Activated T-cell treated with anti-CD3 and anti-CD28 coated beads, Interleukin-2, amount 50 U/mL, for 72 hours (primary cell): ENCODE data around the gene PLEKHA7. TPM values are rescaled to one million over a fixed set of nuclear protein-coding genes. Genes with fewer than 3 reads are reported as not detected.

ENCODE experiments used
- ATAC-seq, 2 donors: fragments of 150-1000 bp; cut with Tn5 transposase; replicated peaks in 1 of 2; 2 replicates each; pipeline ENCODE4 v1.10.0; 2021; ENCODE audit warnings: moderate library complexity in 2 of 2, mild to moderate bottlenecking in 1 of 2
- DNase-seq, 2 donors: peaks; one replicate each; pipeline ENCODE4 v3.0.0; 2021 to 2022; ENCODE audit warnings: mixed read lengths in 1 of 2
- H3K27ac Mint-ChIP-seq: one replicate; pipeline ENCODE4 v1.8.0; 2022; ENCODE audit warnings: mild to moderate bottlenecking, moderate library complexity, mixed read lengths
- H3K27me3 Mint-ChIP-seq: one replicate; pipeline ENCODE4 v1.8.0; 2022; ENCODE audit warnings: low read depth, mixed read lengths
- H3K36me3 Mint-ChIP-seq, 2 donors: one replicate each; pipeline ENCODE4 v1.8.0; 2022; ENCODE audit warnings: mixed read lengths in 2 of 2, mild to moderate bottlenecking in 1 of 2; ENCODE audit not compliant: insufficient read depth in 2 of 2
- H3K4me1 Mint-ChIP-seq: one replicate; pipeline ENCODE4 v1.8.0; 2022; ENCODE audit warnings: low read depth, mixed read lengths
- H3K4me3 Mint-ChIP-seq, 2 donors: one replicate each; pipeline ENCODE4 v1.8.0; 2022; ENCODE audit warnings: mild to moderate bottlenecking in 2 of 2, mixed read lengths in 2 of 2, moderate library complexity in 2 of 2
- H3K9me3 Mint-ChIP-seq, 2 donors: one replicate each; pipeline ENCODE4 v1.8.0; 2022; ENCODE audit warnings: mixed read lengths in 2 of 2
- total RNA-seq, 2 donors: library from RNA; stranded (reverse); gene quantifications; one replicate each; pipeline ENCODE4 v1.2.3, GENCODE V29; 2022

The PLEKHA7 gene
- total RNA-seq, 2 donors from 2014 or later: 6.5 to 11.0 TPM

- no peaks in the 10 kb centered on the region for H3K9me3 Mint-ChIP-seq
- DNase-seq (no peak), ATAC-seq (no peak)
- H3K4me1 Mint-ChIP-seq: peaks cover 6% of the 10 kb centered on the region
- no peak overlapping the region for H3K4me3 Mint-ChIP-seq
- no peak overlapping the region for H3K27ac Mint-ChIP-seq
- no peaks in the 10 kb centered on the region for H3K36me3 Mint-ChIP-seq
- peaks cover 26% of the 10 kb centered on the region for H3K27me3 Mint-ChIP-seq
These were observed 77.6 kb downstream of the PLEKHA7 start for GRCh38 chr11:16936643-16937042.

GRCh38 chr11:16935518-16936302, 78.5 kb downstream of the PLEKHA7 start:
- peaks cover 26% of the 10 kb centered on the region for H3K27me3 Mint-ChIP-seq
- no peaks in the 10 kb centered on the region for H3K36me3 Mint-ChIP-seq
- H3K4me3 Mint-ChIP-seq: no peak overlapping the region
- H3K4me1 Mint-ChIP-seq: peaks cover 6% of the 10 kb centered on the region
- DNase-seq (peak; percentile 8 to 20), ATAC-seq (no peak)
- no peaks in the 10 kb centered on the region for H3K9me3 Mint-ChIP-seq
- H3K27ac Mint-ChIP-seq: no peak overlapping the region

- no peak for ATAC-seq
- no peak overlapping the region for H3K27ac Mint-ChIP-seq
- H3K9me3 Mint-ChIP-seq: no peaks in the 10 kb centered on the region
- H3K27me3 Mint-ChIP-seq: peaks cover 38% of the 10 kb centered on the region
- no peaks in the 10 kb centered on the region for H3K36me3 Mint-ChIP-seq
- DNase-seq: no peak
- no peak overlapping the region for H3K4me3 Mint-ChIP-seq
- H3K4me1 Mint-ChIP-seq: peaks cover 6% of the 10 kb centered on the region
These were observed 80.2 kb downstream of the PLEKHA7 start for GRCh38 chr11:16933756-16934603.

- ATAC-seq (no peak), DNase-seq (no peak)
- no peak overlapping the region for H3K4me3 Mint-ChIP-seq
- H3K27ac Mint-ChIP-seq: no peak overlapping the region
- H3K27me3 Mint-ChIP-seq: peaks cover 40% of the 10 kb centered on the region
- no peaks in the 10 kb centered on the region for H3K36me3 Mint-ChIP-seq
- H3K9me3 Mint-ChIP-seq: no peaks in the 10 kb centered on the region
- H3K4me1 Mint-ChIP-seq: peaks cover 6% of the 10 kb centered on the region
These were observed 80.9 kb downstream of the PLEKHA7 start for GRCh38 chr11:16933291-16933690.

- H3K27me3 Mint-ChIP-seq: peaks cover 54% of the 10 kb centered on the region
- no peak overlapping the region for H3K4me3 Mint-ChIP-seq
- no peak overlapping the region for H3K27ac Mint-ChIP-seq
- H3K36me3 Mint-ChIP-seq: peaks cover 0 to 3% of the 10 kb centered on the region in 2 donors
- ATAC-seq: no peak
- H3K9me3 Mint-ChIP-seq: no peaks in the 10 kb centered on the region
- H3K4me1 Mint-ChIP-seq: peaks cover 19% of the 10 kb centered on the region
- DNase-seq: no peak
These were observed 86.2 kb downstream of the PLEKHA7 start for GRCh38 chr11:16928044-16928443.

GRCh38 chr11:16926883-16927626, 87.2 kb downstream of the PLEKHA7 start:
- Mint-ChIP-seq H3K27me3 (peaks cover 55% of the 10 kb centered on the region), H3K4me1 (peaks cover 19% of the 10 kb centered on the region), H3K9me3 (no peaks in the 10 kb centered on the region), H3K36me3 (peaks cover 0 to 3% of the 10 kb centered on the region in 2 donors), H3K4me3 (no peak overlapping the region), H3K27ac (no peak overlapping the region)
- DNase-seq: no peak
- no peak for ATAC-seq

GRCh38 chr11:16925561-16926065, 88.6 kb downstream of the PLEKHA7 start:
- Mint-ChIP-seq H3K36me3 (peaks cover 0 to 3% of the 10 kb centered on the region in 2 donors), H3K27me3 (peaks cover 63% of the 10 kb centered on the region), H3K9me3 (no peaks in the 10 kb centered on the region), H3K4me1 (peaks cover 19% of the 10 kb centered on the region), H3K4me3 (peak overlapping the region; percentile 77 to 94), H3K27ac (no peak overlapping the region)
- DNase-seq (peak; percentile 37 to 70), ATAC-seq (peak; percentile 67 to 80)

GRCh38 chr11:16924826-16925560, 89.2 kb downstream of the PLEKHA7 start:
- H3K4me3 Mint-ChIP-seq: peak overlapping the region; percentile 77 to 94
- DNase-seq: peak in 1 of 2 donors; percentile 8
- peak; percentile 33 to 41 for ATAC-seq
- H3K4me1 Mint-ChIP-seq: peaks cover 19% of the 10 kb centered on the region
- H3K9me3 Mint-ChIP-seq: no peaks in the 10 kb centered on the region
- H3K27me3 Mint-ChIP-seq: peaks cover 58% of the 10 kb centered on the region
- no peak overlapping the region for H3K27ac Mint-ChIP-seq
- peaks cover 0 to 3% of the 10 kb centered on the region in 2 donors for H3K36me3 Mint-ChIP-seq

- no peak for ATAC-seq
These were observed 89.8 kb downstream of the PLEKHA7 start for GRCh38 chr11:16924462-16924825.

GRCh38 chr11:16923987-16924386, 90.2 kb downstream of the PLEKHA7 start:
- Mint-ChIP-seq H3K27ac (no peak overlapping the region), H3K27me3 (peaks cover 51% of the 10 kb centered on the region), H3K4me3 (peak overlapping the region; percentile 77 to 94), H3K4me1 (peaks cover 19% of the 10 kb centered on the region), H3K36me3 (peaks cover 0 to 3% of the 10 kb centered on the region in 2 donors), H3K9me3 (no peaks in the 10 kb centered on the region)
- DNase-seq (no peak), ATAC-seq (no peak)

More at GRCh38 chr11:16924462-16924825, 89.8 kb downstream of the PLEKHA7 start:
- H3K27ac Mint-ChIP-seq: no peak overlapping the region
- peaks cover 19% of the 10 kb centered on the region for H3K4me1 Mint-ChIP-seq
- peak overlapping the region; percentile 77 to 94 for H3K4me3 Mint-ChIP-seq
- H3K9me3 Mint-ChIP-seq: no peaks in the 10 kb centered on the region
- H3K36me3 Mint-ChIP-seq: peaks cover 0 to 3% of the 10 kb centered on the region in 2 donors
- peaks cover 56% of the 10 kb centered on the region for H3K27me3 Mint-ChIP-seq
- peak in 1 of 2 donors; percentile 11 for DNase-seq

- Mint-ChIP-seq H3K9me3 (no peaks in the 10 kb centered on the region), H3K27ac (no peak overlapping the region), H3K4me1 (peaks cover 29% of the 10 kb centered on the region), H3K4me3 (peak overlapping the region in 1 of 2 donors; percentile 65), H3K36me3 (peaks cover 2 to 3% of the 10 kb centered on the region in 2 donors), H3K27me3 (peaks cover 42% of the 10 kb centered on the region)
- no peak for DNase-seq
- no peak for ATAC-seq
These were observed 92.5 kb downstream of the PLEKHA7 start for GRCh38 chr11:16921668-16922067.

- Mint-ChIP-seq H3K27me3 (peaks cover 36% of the 10 kb centered on the region), H3K36me3 (peaks cover 1 to 2% of the 10 kb centered on the region in 2 donors), H3K27ac (peak overlapping the region; percentile 54), H3K9me3 (no peaks in the 10 kb centered on the region), H3K4me3 (peak overlapping the region in 1 of 2 donors; percentile 65), H3K4me1 (peaks cover 25% of the 10 kb centered on the region)
- ATAC-seq (peak in 1 of 2 donors; percentile 70), DNase-seq (no peak)
These were observed 93.2 kb downstream of the PLEKHA7 start for GRCh38 chr11:16921019-16921418.
